Stimulated activated CD4-positive, alpha-beta T cell treated with anti-CD3 and anti-CD28 coated beads, Interleukin-4, amount 100 ng/mL, for 4 hours (primary cell): ENCODE data around the gene PMPCA.

ENCODE experiments used
- DNase-seq, 2 experiments: peaks; one replicate each; pipeline ENCODE4 v3.0.0-alpha.2; 2020

PMPCA gene

GRCh38 chr9:136410500-136411287 lies at the start of gene PMPCA, which contains the start of gene ENTR1:
Gene PMPCA (plus strand): TSS chr9:136410658. CDS start chr9:136410669, 11 bp downstream.
Gene ENTR1 (minus strand): TSS chr9:136410614. CDS start chr9:136410397, 217 bp downstream.
- DNase-seq, result peak; percentile 96 to 99

DNA sequence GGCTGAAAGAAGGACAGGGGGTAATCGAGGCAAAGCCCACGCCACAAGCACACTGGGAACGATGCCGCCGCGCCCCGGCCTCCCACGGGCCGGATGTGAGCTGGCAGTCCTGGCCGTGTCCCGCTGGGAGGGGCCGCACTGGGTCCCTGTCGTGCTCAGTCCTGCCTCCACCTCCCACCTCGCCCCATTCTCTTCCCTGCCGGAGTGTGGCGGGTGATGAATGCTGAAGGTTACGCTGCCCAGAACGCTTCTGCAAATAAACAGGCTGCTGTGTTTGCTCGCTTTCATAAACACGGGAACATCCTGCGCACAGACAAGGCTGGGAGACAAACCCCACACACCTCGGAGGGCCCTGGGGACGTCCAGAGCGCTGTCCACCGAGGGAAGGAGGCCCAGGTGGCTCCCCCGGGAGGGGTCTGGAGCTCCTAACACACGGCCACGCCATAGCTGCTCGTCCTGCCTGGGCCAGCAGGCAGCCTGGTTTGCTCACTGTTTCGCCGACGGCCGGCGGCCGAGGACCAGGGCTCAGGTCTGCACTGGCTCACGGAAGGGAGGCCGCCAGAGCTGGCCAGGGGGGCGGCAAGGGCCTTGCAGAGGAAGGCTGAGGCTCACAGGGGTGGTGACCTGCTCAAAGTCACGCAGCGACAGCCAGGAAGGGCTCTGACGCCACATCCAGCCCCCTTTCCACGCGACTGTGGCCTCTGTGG lies 49.3 kb upstream of the PMPCA start:
- DNase-seq, result no peak

DNA sequence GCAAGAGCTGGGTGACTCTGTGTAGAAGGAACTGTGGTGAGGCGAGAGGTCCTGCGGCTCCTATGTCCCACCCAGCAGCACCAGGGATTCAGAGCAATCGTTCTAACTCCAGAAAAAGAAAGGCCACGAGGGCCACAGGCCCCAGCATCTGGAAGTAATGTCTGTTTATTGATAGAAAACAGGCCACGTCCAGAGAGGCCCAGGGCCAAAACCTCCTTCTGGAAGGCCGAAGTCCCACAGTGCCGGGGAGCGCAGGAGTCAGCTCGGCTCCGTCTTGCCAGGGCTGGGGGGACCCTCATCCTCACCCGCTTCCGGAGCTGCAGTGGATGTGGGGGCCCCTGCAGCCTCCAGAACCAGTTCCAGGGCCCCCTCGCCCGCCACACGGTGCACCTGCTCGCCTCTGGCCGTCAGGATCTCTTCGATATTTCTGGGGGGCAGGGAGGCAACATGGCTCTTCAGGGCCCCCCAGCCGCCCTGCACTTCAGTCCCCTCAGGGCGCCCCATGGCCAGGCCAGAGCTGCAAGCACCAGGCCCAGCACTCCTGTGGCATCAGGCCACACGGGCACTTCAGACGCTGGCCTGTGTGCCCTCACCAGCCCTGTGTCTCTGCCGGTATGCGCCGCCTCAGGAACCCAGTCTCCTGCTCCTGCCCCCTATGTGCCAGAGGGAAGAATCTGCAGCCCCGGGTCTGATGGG lies 48.6 kb upstream of the PMPCA start:
- DNase-seq, result no peak

DNA sequence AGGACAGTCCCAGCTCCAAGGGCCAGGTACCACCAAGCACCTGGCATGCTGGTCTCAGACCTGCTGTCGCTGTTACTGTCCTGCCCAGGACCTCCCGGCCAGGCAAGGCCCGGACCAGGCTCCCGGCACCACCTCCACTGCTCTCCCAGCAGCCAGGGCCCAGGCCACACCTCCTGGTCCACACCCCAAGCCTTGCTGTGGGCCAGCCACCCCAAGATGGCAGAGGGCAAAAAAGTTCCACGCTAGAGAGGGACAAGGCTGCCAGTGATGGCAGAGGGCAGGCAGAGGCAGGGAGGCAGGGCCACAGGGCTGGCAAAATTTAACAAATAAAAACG lies 48.0 kb upstream of the PMPCA start:
- DNase-seq, result no peak

DNA sequence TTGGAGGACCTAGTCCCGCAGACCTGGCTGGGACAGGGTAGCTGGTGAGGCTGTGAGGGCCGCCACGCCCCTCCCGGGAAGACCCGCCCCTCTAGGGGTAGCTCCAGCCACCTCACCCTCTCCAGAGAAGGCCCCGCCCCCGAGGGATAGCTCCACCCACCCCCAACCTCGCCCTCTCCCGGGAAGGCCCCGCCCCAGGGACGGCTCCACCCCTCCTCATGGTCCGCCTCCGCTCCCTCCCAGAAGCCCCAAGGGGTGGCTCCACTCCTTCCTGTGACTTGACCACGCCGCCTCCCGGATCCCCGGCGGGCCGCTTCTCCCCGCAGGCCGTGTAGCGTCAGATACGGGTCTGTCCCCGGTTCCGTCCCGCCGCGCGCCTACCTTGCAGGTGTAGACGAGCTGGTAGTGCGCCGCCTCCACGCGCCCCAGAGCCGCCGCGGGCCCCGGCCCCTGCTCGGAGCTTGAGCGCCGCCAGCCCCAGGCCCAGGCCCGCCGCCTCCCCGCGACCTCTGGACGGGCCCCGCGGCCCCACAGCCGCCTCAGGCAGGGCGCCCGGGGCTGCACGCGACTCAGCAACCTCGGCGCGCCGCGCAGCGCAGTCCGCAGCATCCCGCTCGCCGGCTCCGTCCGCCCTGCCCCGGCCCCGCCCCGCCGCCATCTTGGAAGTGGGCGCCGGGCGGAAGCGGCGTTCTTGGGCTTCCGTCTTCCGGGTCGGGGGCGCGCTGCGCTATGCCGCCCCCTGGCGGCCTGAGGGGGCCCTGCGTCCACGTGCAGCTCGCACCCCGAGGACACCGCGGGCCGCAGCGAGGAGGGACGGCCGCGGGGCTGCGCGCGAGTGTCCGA lies 47.1 kb upstream of the PMPCA start, which contains the start of gene DNLZ:
Gene DNLZ, minus strand, starts transcription at position 639 of the 843 bp plus-strand sequence. Its CDS starts 30 bp downstream, at position 609.
- DNase-seq, result peak; percentile 92 to 98

DNA sequence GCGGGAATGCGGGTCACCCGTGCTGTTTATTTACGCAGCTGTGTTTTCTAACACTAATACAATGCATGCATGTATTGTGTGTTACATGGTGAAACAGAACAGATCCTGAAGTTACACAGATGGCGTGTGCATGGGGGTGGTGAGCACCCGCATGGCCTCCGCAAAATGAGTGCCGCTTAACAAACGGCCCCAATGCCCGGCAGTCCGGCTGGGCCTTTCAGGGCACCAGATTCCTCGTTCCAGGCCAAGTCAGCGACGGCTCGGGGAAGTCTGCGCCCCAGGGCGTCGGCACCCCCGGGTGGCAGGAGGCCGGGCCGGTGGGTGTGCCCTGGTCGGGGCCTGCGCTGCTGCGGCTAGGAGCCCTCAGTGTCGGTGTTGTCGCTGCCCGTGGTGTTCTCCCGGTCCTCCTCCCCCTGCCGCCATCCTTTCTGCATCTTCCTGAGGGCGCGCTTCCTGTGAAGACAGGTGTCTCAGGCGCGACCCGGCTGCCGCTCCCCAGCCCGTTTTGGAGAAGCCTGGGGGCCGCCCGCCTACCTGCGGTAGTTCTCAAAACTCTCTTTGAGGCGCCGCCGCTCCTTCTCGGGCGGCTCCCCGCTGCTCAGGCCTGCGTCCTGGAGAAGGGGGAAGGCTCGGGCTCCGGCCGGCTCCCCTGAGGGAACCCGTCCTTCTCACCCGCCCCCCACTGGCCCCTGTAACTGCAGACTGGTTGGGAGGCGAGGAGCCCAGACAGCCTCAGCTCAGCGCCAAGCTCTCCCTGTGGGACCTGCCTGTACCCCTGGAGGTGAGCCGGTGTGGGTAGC lies 46.3 kb upstream of the PMPCA start:
- no peak for DNase-seq

DNA sequence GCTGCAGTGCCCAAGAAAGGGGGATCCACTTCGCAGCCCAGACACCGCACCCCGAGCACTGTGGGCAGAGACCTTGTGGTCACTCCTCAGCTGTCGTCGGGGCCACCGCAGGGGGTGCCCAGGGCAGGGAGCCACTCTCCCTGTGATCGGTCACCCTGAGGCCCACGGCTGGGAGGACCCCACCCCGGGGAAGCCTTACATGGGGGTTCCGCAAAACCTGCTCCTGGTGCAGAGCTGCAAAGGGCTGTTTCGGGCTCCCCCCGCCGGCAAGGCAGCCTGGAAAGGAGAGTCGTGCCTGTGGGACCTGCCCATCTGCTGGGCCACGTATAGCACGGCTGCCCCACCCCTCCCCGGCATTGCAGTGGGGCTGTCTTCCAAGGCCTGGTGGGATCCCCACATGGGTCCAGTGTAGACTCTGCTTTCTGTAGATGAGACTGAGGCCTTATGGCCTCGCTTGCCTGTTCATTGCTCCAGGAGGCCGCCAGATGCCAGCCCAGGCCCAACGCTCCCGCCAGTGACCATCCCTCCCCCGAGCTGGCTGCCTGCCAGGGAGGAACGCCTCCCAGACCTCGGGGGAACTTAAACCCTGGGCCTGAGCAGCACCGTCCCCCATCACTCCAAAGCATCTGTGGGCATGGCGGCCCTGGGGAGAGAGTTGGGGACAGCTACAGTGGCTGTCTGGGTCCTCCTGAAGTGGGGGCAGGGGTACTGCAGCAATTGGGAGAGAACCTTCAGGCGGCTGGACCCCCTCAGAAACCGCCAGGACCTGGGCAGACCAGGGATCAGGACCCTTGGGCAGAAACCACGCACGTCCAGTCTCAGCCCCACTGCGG lies 45.3 kb upstream of the PMPCA start:
- DNase-seq, result no peak

DNA sequence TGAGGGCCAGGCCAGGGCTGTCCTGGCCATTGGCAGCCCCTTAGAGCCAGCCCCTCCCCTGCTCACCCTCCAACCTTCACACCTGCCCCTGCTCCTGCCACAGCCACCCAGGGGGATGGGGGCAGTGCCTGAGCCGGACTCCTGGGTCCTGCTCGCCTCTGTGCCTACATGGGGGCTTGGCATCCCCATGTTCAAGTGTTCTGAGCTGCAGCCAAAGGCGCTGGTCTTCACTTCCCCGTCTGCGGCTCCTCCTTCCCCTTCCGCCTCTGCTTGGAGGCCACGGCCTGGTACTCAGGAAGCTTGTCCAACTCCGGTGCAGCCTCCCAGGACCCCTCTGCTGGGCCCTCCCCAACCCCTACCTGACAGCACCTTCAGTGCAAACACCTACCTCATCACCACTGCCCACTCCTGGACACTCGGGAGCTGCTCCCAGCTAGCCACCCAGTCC lies 44.7 kb upstream of the PMPCA start:
- DNase-seq, result no peak

- DNase-seq, result no peak
Observed at GRCh38 chr9:136366826-136367225, 43.6 kb upstream of the PMPCA start.

DNA sequence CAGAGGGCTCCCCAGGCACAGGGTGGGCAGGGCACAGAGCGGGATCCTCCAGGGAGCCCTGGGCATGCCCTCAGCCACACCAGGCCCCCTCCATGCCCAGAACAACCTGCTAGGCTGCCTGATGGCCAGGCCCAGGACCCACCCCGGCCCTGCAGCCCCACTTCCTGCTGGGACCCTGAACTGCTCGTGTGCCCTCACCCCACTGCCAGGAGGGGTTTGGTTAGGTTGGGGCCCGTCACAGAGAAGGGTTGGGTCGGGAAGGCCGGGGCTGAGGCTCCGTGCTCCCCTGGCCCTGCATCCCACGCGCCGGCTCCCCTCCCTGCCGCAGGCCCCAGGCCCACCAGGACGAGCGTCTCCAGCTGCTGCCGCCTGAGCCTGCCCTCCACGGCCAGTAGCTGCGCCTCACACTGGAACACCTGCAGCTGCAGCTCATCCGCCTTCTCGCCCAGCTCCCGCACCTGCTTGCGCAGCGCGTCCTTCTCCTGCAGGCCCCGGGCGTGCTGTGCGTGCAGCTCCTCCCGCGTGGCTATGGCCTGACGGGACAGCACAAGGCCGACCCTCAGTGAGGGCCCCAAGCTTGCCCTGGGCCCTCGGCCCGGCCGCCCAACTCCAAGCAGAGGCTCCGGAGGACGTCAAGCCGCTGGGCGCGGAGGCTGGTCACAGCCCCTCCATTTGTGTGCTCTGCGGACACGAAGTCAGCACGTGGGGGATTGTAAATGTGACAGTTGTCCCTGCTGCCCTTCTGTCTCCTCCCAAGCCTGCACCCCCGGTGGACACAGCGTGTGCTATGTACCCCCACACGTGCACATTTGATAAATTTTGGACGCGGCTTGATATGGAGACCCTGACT lies 42.9 kb upstream of the PMPCA start:
- DNase-seq, result no peak

- DNase-seq, result no peak
Observed at GRCh38 chr9:136368190-136368589, 42.3 kb upstream of the PMPCA start.

GRCh38 chr9:136370037-136370436 lies 40.4 kb upstream of the PMPCA start:
- DNase-seq, result no peak

DNA sequence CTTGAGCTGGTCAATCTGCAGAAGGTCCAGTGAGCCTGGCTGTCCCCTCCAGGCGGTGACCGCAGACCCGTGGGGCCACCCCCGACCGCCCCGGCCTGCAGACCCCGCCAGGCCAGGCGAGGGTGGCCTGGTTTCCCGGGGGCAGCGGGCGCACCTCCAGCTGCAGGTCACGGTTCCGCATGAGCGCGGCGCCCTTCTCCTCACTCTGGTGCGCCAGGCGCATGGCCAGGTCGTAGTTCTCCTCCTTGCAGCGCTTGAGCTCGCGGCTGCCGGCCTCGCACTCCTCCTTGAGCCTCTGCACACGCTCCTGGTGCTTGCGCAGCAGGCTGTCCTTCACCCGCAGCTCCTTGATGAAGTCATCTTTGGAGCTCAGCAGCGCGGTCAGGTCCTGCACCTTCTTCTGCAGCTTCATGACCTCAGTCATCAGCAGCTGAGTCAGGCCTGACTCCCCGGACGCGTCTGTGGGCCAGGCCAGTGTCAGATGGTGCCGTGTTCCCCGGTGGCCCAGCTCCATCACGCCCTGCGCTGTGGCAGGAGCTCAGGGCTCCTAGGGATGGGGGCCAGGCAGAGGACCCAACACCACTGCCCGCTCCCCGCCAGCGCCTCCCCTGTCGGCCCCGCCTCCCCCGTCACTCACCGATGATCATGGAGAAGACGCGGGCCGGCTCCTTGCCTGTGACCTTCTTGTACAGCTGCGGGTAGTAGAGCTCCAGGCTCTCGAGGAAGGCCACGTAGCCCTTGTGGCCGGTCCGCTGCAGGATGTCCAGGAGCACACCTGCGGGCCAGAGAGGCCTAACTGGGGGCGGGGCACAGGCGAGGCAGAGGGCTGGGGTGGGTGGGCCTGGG lies 39.5 kb upstream of the PMPCA start:
- no peak for DNase-seq

GRCh38 chr9:136371533-136371880 lies 39.0 kb upstream of the PMPCA start:
- DNase-seq, result no peak

- no peak for DNase-seq
Observed at GRCh38 chr9:136372006-136372405, 38.5 kb upstream of the PMPCA start.

- no peak for DNase-seq
Observed at GRCh38 chr9:136372561-136373299, 37.7 kb upstream of the PMPCA start.

- no peak for DNase-seq
Observed at GRCh38 chr9:136373300-136374182, 36.9 kb upstream of the PMPCA start, which contains the start of gene CARD9. Gene CARD9 (minus strand): TSS chr9:136373669. CDS start chr9:136372078, 1,591 bp downstream.
